ENCODE results near the gene TSPAN5. TPM values are rescaled to one million over a fixed set of nuclear protein-coding genes. Genes with fewer than 3 reads are reported as not detected.

The TSPAN5 gene
- polyA plus RNA-seq, 1 donor (not counting 4 experiments of a cell fraction or from before 2014, with no cell fraction given) = 45.5 TPM

DNA sequence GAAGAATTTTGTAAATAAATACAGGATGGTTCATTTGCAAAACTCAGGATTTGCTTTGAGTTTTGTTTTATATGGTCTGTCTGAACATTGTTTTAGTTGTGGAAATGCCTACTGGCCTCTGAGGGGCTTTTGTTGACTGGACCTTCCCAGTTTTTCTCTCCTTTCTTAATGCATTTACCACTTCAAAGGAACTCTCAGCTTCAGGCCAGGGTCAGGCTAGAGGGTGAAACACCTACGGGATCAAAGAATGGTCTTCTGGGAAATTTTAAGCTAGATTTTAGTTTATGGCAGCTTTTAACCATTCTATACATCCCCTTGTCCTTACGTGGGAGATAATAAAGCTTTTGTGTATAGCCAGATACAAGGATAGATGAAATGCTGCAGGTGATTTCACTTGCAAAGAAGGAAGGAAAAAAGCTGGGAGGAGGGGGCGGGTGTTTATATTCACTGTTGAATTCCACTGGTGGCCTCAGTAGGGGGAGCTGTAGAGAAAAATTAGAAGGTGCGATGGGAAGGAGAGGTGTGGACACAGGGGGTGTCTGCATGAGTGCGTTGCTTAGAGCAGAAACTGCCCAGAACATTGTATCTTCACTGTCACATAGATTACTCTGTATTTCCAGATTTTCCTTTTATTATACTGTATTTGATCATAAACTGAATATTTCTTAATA is 151.8 kb downstream of the TSPAN5 start:
- FAIRE-seq (no peak), DNase-seq (ENCODE audit: low read depth, low spot score) (no peak)
- peaks cover 0 to 6% of the 10 kb centered on the region in 2 experiments for H3K36me3 ChIP-seq (ENCODE audit: control insufficient read depth in 2 of 2, extremely low read depth in 1 of 2, insufficient read depth in 2 of 2, low read length in 2 of 2)
- no peak overlapping the region for H2AFZ ChIP-seq (ENCODE audit: control insufficient read depth, low read length)
- dilution Hi-C loops (cut with MboI; ENCODE audit: extremely low pct_ligation_motif_present, low sequenced_read_pairs) = no loop called here
- peaks cover 18% of the 10 kb centered on the region for H3K4me1 ChIP-seq (ENCODE audit: control insufficient read depth, extremely low read depth, insufficient read depth, low read length)
- peaks cover 21% of the 10 kb centered on the region for H3K79me2 ChIP-seq (ENCODE audit: control insufficient read depth, insufficient read depth, low read length)
- no peaks in the 10 kb centered on the region for H3K27me3 ChIP-seq (ENCODE audit: control insufficient read depth, extremely low read depth, insufficient read depth, low read length)
- no peak overlapping the region for H3K9ac ChIP-seq (ENCODE audit: control insufficient read depth, extremely low read depth, insufficient read depth, low read length)
- H3K27ac ChIP-seq (ENCODE audit: control insufficient read depth, insufficient read depth, low read length) = no peak overlapping the region
- TF ChIP-seq EZH2 (IDR thresholded peaks at IDR 0.05; ENCODE audit: low read length) = no peak
- TF ChIP-seq, protein P1, sequence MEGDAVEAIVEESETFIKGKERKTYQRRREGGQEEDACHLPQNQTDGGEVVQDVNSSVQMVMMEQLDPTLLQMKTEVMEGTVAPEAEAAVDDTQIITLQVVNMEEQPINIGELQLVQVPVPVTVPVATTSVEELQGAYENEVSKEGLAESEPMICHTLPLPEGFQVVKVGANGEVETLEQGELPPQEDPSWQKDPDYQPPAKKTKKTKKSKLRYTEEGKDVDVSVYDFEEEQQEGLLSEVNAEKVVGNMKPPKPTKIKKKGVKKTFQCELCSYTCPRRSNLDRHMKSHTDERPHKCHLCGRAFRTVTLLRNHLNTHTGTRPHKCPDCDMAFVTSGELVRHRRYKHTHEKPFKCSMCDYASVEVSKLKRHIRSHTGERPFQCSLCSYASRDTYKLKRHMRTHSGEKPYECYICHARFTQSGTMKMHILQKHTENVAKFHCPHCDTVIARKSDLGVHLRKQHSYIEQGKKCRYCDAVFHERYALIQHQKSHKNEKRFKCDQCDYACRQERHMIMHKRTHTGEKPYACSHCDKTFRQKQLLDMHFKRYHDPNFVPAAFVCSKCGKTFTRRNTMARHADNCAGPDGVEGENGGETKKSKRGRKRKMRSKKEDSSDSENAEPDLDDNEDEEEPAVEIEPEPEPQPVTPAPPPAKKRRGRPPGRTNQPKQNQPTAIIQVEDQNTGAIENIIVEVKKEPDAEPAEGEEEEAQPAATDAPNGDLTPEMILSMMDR (optimal IDR thresholded peaks at IDR 0.05 in 1 of 3, IDR thresholded peaks at IDR 0.05 in 1 of 3, conservative IDR thresholded peaks at IDR 0.05 in 1 of 3; ENCODE audit: extremely low read depth in 1 of 3, insufficient read depth in 2 of 3, low read length in 3 of 3) = peak in 2 of 3 experiments; percentile 20 to 48
- H3K9me1 ChIP-seq (ENCODE audit: control insufficient read depth, extremely low read depth, insufficient read depth, low read length) = no peaks in the 10 kb centered on the region
- no peak overlapping the region for H3K4me2 ChIP-seq (ENCODE audit: control insufficient read depth, extremely low read depth, insufficient read depth, low read depth, low read length)
- H3K9me3 ChIP-seq (ENCODE audit: control insufficient read depth, low read depth, low read length) = no peaks in the 10 kb centered on the region
- no peak overlapping the region for H3K4me3 ChIP-seq (ENCODE audit: control insufficient read depth in 2 of 3, extremely low read depth in 1 of 3, insufficient read depth in 2 of 3, low read depth in 1 of 3, low read length in 3 of 3)
- H4K20me1 ChIP-seq (ENCODE audit: control insufficient read depth, extremely low read depth, insufficient read depth, low read length) = no peaks in the 10 kb centered on the region

DNA sequence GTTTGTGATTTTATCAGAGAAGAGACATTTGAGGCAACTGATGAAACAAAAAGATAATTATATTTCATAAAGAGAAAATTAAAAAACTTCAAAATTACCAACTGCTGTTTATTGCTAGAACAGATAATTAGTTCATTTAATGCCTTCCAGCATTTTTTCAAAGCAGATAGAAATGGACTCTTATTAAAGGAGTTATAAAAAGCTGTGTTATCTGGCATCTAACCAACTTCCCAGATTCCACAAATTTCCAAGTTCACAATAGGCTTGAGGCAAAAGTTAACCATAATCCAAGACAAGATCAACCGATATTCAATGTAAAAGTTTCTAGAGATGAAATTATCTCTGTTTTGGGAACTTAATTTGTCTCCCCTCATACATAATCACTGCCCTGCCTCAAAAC is 152.4 kb downstream of the TSPAN5 start:
- Histone ChIP-seq H4K20me1 (ENCODE audit: control insufficient read depth, extremely low read depth, insufficient read depth, low read length) (no peaks in the 10 kb centered on the region), H3K4me1 (ENCODE audit: control insufficient read depth, extremely low read depth, insufficient read depth, low read length) (peaks cover 13% of the 10 kb centered on the region), H3K9me3 (ENCODE audit: control insufficient read depth, low read depth, low read length) (no peaks in the 10 kb centered on the region), H3K9ac (ENCODE audit: control insufficient read depth, extremely low read depth, insufficient read depth, low read length) (no peak overlapping the region), H3K27ac (ENCODE audit: control insufficient read depth, insufficient read depth, low read length) (no peak overlapping the region), H2AFZ (ENCODE audit: control insufficient read depth, low read length) (no peak overlapping the region), H3K79me2 (ENCODE audit: control insufficient read depth, insufficient read depth, low read length) (peaks cover 17% of the 10 kb centered on the region), H3K9me1 (ENCODE audit: control insufficient read depth, extremely low read depth, insufficient read depth, low read length) (no peaks in the 10 kb centered on the region), H3K27me3 (ENCODE audit: control insufficient read depth, extremely low read depth, insufficient read depth, low read length) (no peaks in the 10 kb centered on the region), H3K36me3 (ENCODE audit: control insufficient read depth in 2 of 2, extremely low read depth in 1 of 2, insufficient read depth in 2 of 2, low read length in 2 of 2) (peaks cover 0 to 6% of the 10 kb centered on the region in 2 experiments), H3K4me2 (ENCODE audit: control insufficient read depth, extremely low read depth, insufficient read depth, low read depth, low read length) (no peak overlapping the region), H3K4me3 (ENCODE audit: control insufficient read depth in 2 of 3, extremely low read depth in 1 of 3, insufficient read depth in 2 of 3, low read depth in 1 of 3, low read length in 3 of 3) (no peak overlapping the region)
- no peak for DNase-seq (ENCODE audit: low read depth, low spot score)
- dilution Hi-C loops (cut with MboI; ENCODE audit: extremely low pct_ligation_motif_present, low sequenced_read_pairs) = no loop called here
- no peak for FAIRE-seq
- no peak for TF ChIP-seq EZH2 (IDR thresholded peaks at IDR 0.05; ENCODE audit: low read length)
- TF ChIP-seq, protein P1 (optimal IDR thresholded peaks at IDR 0.05 in 1 of 3, IDR thresholded peaks at IDR 0.05 in 1 of 3, conservative IDR thresholded peaks at IDR 0.05 in 1 of 3; ENCODE audit: extremely low read depth in 1 of 3, insufficient read depth in 2 of 3, low read length in 3 of 3) = no peak
